Inflammatory macrophage treated with lipopolysaccharide for 1 hour (primary cell): ENCODE results near the gene NAA50.

Source experiments
- DNase-seq, 2 donors: peaks; one replicate each; pipeline ENCODE4 v3.0.0-alpha.2; 2020 to 2022

Gene NAA50

DNA sequence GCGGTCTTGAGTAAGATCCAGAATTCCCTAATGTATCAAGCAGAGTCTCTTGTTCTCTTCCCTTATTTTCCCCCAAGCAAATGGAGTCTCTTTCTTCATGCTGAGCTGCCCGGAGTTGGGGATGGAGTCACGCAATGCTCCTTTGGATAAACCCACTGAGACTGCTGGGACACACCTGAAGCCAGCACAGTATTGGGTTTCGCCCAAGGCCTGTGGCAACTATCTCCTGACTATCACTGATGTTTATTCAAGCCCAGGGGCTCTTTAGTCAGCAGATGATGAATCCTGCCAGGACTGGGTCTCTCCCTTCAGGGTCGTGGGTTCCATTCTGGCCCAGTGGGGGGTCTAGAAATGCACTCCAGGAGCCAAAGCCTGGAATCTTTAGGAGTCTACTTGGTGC lies 60.9 kb downstream of the NAA50 start:
- no peak for DNase-seq

- DNase-seq: no peak
Observed at GRCh38 chr3:113684271-113684819, 61.7 kb downstream of the NAA50 start.

DNA sequence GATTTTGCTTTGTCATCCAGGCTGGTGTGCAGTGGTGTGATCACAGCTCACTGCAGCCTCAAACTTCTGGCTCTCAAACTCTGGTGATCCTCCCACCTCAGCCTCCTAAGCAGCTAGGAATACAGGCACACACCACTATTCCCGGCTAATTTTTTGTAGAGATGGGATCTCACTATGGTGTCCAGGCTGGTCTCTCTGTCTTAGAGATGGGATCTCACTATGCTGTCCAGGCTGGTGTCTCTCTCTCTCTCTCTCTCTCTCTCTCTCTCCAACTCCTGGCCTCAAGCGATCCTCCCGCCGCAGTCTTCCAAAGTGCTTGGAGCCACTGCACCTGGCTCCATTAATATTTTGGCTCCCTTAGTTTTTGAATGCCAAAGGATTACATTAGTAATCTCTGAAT lies 67.3 kb downstream of the NAA50 start:
- no peak for DNase-seq

- no peak for DNase-seq
Observed at GRCh38 chr3:113677737-113678136, 68.3 kb downstream of the NAA50 start.

- peak; percentile 54 to 73 for DNase-seq
Observed at GRCh38 chr3:113676261-113676660, 69.8 kb downstream of the NAA50 start.

GRCh38 chr3:113673593-113673992 lies 72.5 kb downstream of the NAA50 start:
- no peak for DNase-seq

DNA sequence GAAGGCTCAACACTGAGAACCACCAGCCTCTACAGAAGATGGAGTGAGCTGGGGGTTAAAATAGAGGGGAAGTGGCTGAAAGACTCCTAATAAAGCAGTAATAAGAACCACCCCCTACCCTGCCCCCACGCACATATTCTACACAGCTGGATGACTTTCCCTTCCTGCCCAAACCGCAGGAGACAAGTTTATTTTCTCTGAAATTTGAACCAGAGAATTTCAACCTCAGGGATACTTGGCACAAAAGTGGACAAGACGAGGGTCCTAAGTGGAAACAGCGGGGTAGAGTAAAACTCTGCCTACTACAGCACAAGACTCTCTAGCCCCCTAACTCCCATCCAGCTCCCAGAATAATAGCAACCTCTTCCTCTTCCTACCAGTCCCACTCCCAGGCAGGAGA lies 78.0 kb downstream of the NAA50 start:
- DNase-seq: peak in 1 of 2 donors; percentile 5
